ENCODE results near the gene SHMT2. TPM values are rescaled to one million over a fixed set of nuclear protein-coding genes. Genes with fewer than 3 reads are reported as not detected.
A peak's percentile ranks its signal among the peaks of the same experiment; 100 is the strongest.

Gene SHMT2
- total and polyA plus RNA-seq, 2 of the 13 experiments (the other 11 are each of a cell fraction or from before 2014, with no cell fraction given) = 181 to 393 TPM

GRCh38 chr12:57196439-57196838, 33.1 kb upstream of the SHMT2 start:
- H2AFZ ChIP-seq (ENCODE audit: low read length) = no peak overlapping the region
- in situ Hi-C loops (cut with HindIII; ENCODE audit: extremely low pct_ligation_motif_present, low pct_unique_long_range_greater_than_20kb) (no loop called here), intact Hi-C loops (cut with micrococcal nuclease; ENCODE audit: unreplicated experiment) (no loop called here)
- 77% methylated on average over 2 of the region's 4 CpGs for WGBS (ENCODE audit: low lambda C conversion rate)
- ChIA-PET POLR2A (interaction anchor here (1.1 kb wide), 1 partner anchor 68 kb away, joined by 3 read pairs; the partner anchor contains the start of gene LRP1), CTCF (ENCODE audit: low intra/inter-chr PET ratio, low total read pairs) (no interaction called here)
- no peaks in the 10 kb centered on the region for H3K9me3 ChIP-seq (ENCODE audit: low read length)
- H3K4me2 ChIP-seq (ENCODE audit: low read depth, low read length) = no peak overlapping the region
- peaks cover 80 to 97% of the 10 kb centered on the region in 2 experiments for H3K36me3 ChIP-seq (replicated peaks in 1 of 2; ENCODE audit: control insufficient read depth in 1 of 2, insufficient read depth in 2 of 2, low read length in 2 of 2)
- no peaks in the 10 kb centered on the region for H3K4me1 ChIP-seq (ENCODE audit: insufficient read depth, low read length)
- H4K20me1 ChIP-seq (ENCODE audit: insufficient read depth, low read length) = no peaks in the 10 kb centered on the region
- H3K9ac ChIP-seq (ENCODE audit: insufficient read depth, low read depth, low read length) = no peak overlapping the region
- no peaks in the 10 kb centered on the region for H3K79me2 ChIP-seq (ENCODE audit: insufficient read depth, low read length)
- DNase-seq (ENCODE audit: low spot score) (no peak), FAIRE-seq (no peak), ATAC-seq (no peak)
- no peak overlapping the region for H3K27ac ChIP-seq (ENCODE audit: extremely low read length, insufficient read depth, low read length)
- H3K27me3 ChIP-seq (ENCODE audit: control insufficient read depth in 1 of 2, insufficient read depth in 2 of 2, low read length in 2 of 2) = no peaks in the 10 kb centered on the region
- TSS peak; percentile 25 for BruUV-seq (replicated peaks)
- no peak overlapping the region for H3K4me3 ChIP-seq (replicated peaks in 1 of 3; ENCODE audit: insufficient read depth in 1 of 3, low read depth in 2 of 3, low read length in 3 of 3)
- TF ChIP-seq MAFK (conservative IDR thresholded peaks at IDR 0.05 in 1 of 2, IDR thresholded peaks at IDR 0.05 in 1 of 2; ENCODE audit: low read length in 2 of 2) = peak; percentile 14 to 52; a peak in 1 of 4 replicates
- no peak for TF ChIP-seq MNT (IDR thresholded peaks at IDR 0.05)
- TF ChIP-seq MAFF (IDR thresholded peaks at IDR 0.05; ENCODE audit: low read depth, low read length) = 0 out of 2 replicates have a peak, but pooled peaks have one; percentile 12
- no peak for TF ChIP-seq RBAK (CRISPR knock-in tag; IDR thresholded peaks at IDR 0.05)
- no peak for TF ChIP-seq PREB (CRISPR knock-in tag; IDR thresholded peaks at IDR 0.05)
- TF ChIP-seq ZMYM3 (CRISPR knock-in tag; IDR thresholded peaks at IDR 0.05) = no peak
- TF ChIP-seq POLR2A (IDR thresholded peaks at IDR 0.05; ENCODE audit: insufficient read depth in 1 of 2, low read depth in 2 of 2, low read length in 2 of 2) = 0 out of 4 replicates have a peak, but pooled peaks of 1 of the 2 experiments have one; percentile 26
- no peak for TF ChIP-seq CREB1 (IDR thresholded peaks at IDR 0.05)
- TF ChIP-seq CREB1 (CRISPR knock-in tag; IDR thresholded peaks at IDR 0.05) = no peak
- TF ChIP-seq ZBTB40 (IDR thresholded peaks at IDR 0.05) = no peak
- no peak for TF ChIP-seq ZBTB40 (CRISPR knock-in tag; IDR thresholded peaks at IDR 0.05)
- no peak for TF ChIP-seq ZNF343 (CRISPR knock-in tag; IDR thresholded peaks at IDR 0.05)
- TF ChIP-seq GRHL1 (CRISPR knock-in tag; conservative IDR thresholded peaks at IDR 0.05) = no peak

Measured in HepG2 (cell line).